Fibroblast of villous mesenchyme (primary cell): ENCODE results near the gene RNF111. TPM values are rescaled to one million over a fixed set of nuclear protein-coding genes. Genes with fewer than 3 reads are reported as not detected.
A peak's percentile ranks its signal among the peaks of the same experiment; 100 is the strongest.

Experiments
- DNase-seq: peaks from one replicate; pipeline ENCODE4 v3.0.0-alpha.2; 2010; ENCODE audit warnings: low read depth
- H3K4me3 ChIP-seq: 2 replicates; pipeline ENCODE4 v1.5.1; 2011; ENCODE audit warnings: low read depth, mild to moderate bottlenecking, low read length
- CTCF ChIP-seq: IDR thresholded peaks from 2 replicates; pipeline ENCODE4 v1.5.1; 2012; ENCODE audit warnings: low read depth, mild to moderate bottlenecking, low read length; ENCODE audit not compliant: insufficient read depth
- total RNA-seq: library from RNA; depleted of rRNA; stranded (reverse); fragments of >200 nt; gene quantifications from 2 replicates; pipeline ENCODE4 v1.2.3, GENCODE V29; 2012

RNF111 gene
- total RNA-seq, 1 donor: 35.0 TPM

GRCh38 chr15:59104602-59104911 lies 117.1 kb downstream of the RNF111 start:
- peak overlapping the region; percentile 98 for H3K4me3 ChIP-seq
- no peak for TF ChIP-seq CTCF
- no peak for DNase-seq

- peak within 1 kb of the TSS; percentile 98 for H3K4me3 ChIP-seq
- peak; percentile 94 for DNase-seq
- TF ChIP-seq CTCF: no peak
These were observed 117.7 kb downstream of the RNF111 start, which contains the start of gene CCNB2 for GRCh38 chr15:59104912-59105732. CCNB2 (plus strand) TSS chr15:59105146; CDS start chr15:59105269, 123 bp downstream.

- peak; percentile 17 for TF ChIP-seq CTCF
- no peak for DNase-seq
These were observed 118.4 kb downstream of the RNF111 start for GRCh38 chr15:59105854-59106253.

GRCh38 chr15:59111251-59111650 lies 123.8 kb downstream of the RNF111 start:
- no peak for DNase-seq

More at GRCh38 chr15:59105854-59106253, 118.4 kb downstream of the RNF111 start:
- peak overlapping the region; percentile 98 for H3K4me3 ChIP-seq

GRCh38 chr15:59115047-59115446 lies 127.6 kb downstream of the RNF111 start:
- no peak for DNase-seq
- H3K4me3 ChIP-seq: no peak overlapping the region
- no peak for TF ChIP-seq CTCF

More at GRCh38 chr15:59111251-59111650, 123.8 kb downstream of the RNF111 start:
- TF ChIP-seq CTCF: no peak
- H3K4me3 ChIP-seq: no peak overlapping the region

GRCh38 chr15:59116141-59116540 lies 128.7 kb downstream of the RNF111 start:
- TF ChIP-seq CTCF: no peak
- DNase-seq: no peak

More at GRCh38 chr15:59116141-59116540, 128.7 kb downstream of the RNF111 start:
- no peak overlapping the region for H3K4me3 ChIP-seq
